Measurements from ENCODE around the gene PSMA3.
A peak's percentile ranks its signal among the peaks of the same experiment; 100 is the strongest.

PSMA3 gene

GRCh38 chr14:58299401-58300330 is 55.0 kb downstream of the PSMA3 start:
- no peak for DNase-seq (ENCODE audit: low spot score)

GRCh38 chr14:58301416-58301815 is 56.8 kb downstream of the PSMA3 start:
- DNase-seq (ENCODE audit: low spot score): no peak

- no peak for DNase-seq (ENCODE audit: low spot score)
Measured at GRCh38 chr14:58305730-58306129, 61.1 kb downstream of the PSMA3 start.

- peak; percentile 58 for DNase-seq (ENCODE audit: low spot score)
Measured at GRCh38 chr14:58307597-58308316, 63.1 kb downstream of the PSMA3 start.

- DNase-seq (ENCODE audit: low spot score): no peak
Measured at GRCh38 chr14:58309086-58309485, 64.4 kb downstream of the PSMA3 start.

GRCh38 chr14:58313699-58314098 is 69.1 kb downstream of the PSMA3 start:
- DNase-seq (ENCODE audit: low spot score): no peak

GRCh38 chr14:58315606-58316005 is 71.0 kb downstream of the PSMA3 start:
- DNase-seq (ENCODE audit: low spot score): no peak

Measured in COLO829 (cell line).